ENCODE measurements around the gene ELP5.

GRCh38 chr17:7249214-7249613 lies 2.8 kb upstream of the ELP5 start:
- TF ChIP-seq CTCF (IDR thresholded peaks at IDR 0.05; ENCODE audit: low read length) (no peak), EZH2 (IDR thresholded peaks at IDR 0.05; ENCODE audit: borderline replicate concordance, low read length) (no peak)
